Skin epidermis (tissue), 12 donors: Measurements from ENCODE around the gene TBX10.
A peak's percentile ranks its signal among the peaks of the same experiment; 100 is the strongest.
"Not testable (repeated sequence)": the region's sequence is repeated elsewhere in the genome, so short reads cannot be mapped to it uniquely, and the experiment has no call there.

Source experiments
- H3K27ac ChIP-seq, 21 experiments: fragments of 200-600 bp; sonication (generic) in 11 of 21; one replicate each; pipeline ENCODE4 v1.5.0; 2020; ENCODE audit warnings: mild to moderate bottlenecking in 3 of 21, inconsistent platforms in 2 of 21, moderate library complexity in 2 of 21
- H3K4me3 ChIP-seq, 7 experiments: fragments of 200-600 bp; sonication (generic) in 2 of 7; one replicate each; pipeline ENCODE4 v1.5.0; 2020; ENCODE audit warnings: inconsistent platforms in 2 of 7, mild to moderate bottlenecking in 2 of 7, moderate library complexity in 1 of 7

Gene TBX10

DNA sequence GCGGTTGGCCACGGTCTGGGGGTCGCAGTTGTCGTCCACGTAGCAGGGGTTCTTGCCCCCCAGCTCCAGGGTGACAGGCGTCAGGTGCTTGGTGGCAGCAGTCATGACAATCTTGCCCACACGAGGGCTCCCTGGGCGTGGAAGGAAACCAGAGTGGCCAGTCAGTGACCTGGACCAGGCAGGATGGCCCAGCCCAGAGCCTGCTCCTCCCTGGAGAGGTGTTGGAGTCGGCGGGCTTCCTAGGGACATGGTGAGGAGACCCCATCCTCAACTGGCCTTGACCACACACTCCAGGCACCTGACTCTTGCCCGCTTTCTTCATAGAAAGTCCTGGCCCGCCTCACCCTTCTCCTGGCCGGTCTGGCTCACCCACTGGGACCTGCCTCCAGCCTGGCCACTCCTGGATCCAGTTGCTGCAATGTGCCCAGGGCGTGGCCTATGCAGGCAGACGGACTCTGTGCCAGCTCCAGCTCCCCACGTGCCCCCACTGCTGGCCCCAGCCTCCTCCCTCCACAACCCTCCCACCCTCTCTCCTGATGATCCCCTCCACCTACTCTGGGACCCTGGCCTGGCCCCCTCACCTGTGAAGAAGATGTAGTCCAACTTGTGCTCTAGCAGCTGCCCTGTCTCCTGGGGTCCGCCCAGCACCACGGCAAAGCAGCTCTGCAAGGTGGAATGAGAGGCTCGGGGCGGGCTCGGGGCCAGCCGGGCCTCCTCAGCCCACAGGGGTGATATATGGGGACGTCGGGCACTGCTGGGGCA is 26.2 kb upstream of the TBX10 start:
- no peak overlapping the region for H3K4me3 ChIP-seq
- no peak overlapping the region for H3K27ac ChIP-seq

DNA sequence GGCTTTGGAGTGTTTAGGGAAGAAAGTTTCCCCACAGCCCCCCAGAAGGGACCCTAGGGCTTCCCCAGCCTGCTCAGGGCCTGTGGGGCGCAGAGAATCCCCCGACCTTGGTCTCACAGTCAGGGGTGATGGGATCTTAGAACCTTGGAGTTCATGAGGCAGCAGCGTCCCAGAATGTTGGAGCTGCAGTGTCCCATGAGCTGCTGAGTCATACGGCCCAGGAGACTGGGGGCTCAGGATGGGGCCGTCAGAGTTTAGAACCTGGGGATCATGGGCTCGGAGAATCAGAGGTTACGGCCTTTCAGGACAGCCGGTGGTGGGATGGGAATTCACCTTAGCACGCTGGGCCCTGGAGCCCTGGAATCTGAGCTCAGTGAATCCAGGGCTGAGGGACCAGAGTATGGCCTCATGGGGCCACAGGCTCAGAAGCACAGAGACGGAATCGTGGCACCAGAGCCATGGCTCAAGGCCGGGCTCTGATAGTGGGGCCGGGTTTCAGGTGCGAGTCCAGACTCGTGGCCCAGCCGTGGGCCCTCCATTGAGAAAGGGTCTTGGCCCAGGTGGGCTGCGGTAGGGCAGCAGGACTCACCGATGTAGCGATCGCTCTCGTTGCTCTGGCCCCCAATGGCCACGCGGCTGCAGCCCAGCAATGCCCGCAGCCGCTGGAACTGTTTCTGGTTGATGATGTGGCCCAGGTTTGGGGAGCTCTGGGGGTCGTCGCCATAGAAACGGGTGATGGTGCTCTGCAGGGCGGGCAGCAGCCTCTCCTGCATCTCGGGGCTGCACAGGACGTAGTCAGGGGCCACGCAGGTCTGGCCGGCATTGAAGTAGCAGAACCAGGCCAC is 25.4 kb upstream of the TBX10 start:
- no peak overlapping the region for H3K27ac ChIP-seq
- no peak overlapping the region for H3K4me3 ChIP-seq

DNA sequence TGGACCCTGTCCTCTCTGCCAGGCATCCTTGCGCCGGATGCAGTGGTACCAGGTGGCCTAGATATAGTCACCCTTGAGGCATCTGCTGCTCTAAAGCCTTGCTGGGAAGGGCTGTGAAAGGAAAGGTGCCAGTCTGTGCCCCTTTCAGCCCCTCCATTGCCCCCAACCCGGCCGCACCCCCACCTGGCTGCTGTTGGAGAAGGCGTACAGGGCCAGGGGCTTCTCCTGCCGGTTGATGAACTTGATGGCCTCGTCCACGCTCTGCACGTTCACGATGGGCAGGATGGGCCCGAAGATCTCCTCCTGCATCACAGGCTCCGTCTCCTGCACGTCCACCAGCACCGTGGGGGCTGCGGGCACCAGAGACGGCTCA is 24.6 kb upstream of the TBX10 start:
- no peak overlapping the region for H3K27ac ChIP-seq
- H3K4me3 ChIP-seq = no peak overlapping the region

DNA sequence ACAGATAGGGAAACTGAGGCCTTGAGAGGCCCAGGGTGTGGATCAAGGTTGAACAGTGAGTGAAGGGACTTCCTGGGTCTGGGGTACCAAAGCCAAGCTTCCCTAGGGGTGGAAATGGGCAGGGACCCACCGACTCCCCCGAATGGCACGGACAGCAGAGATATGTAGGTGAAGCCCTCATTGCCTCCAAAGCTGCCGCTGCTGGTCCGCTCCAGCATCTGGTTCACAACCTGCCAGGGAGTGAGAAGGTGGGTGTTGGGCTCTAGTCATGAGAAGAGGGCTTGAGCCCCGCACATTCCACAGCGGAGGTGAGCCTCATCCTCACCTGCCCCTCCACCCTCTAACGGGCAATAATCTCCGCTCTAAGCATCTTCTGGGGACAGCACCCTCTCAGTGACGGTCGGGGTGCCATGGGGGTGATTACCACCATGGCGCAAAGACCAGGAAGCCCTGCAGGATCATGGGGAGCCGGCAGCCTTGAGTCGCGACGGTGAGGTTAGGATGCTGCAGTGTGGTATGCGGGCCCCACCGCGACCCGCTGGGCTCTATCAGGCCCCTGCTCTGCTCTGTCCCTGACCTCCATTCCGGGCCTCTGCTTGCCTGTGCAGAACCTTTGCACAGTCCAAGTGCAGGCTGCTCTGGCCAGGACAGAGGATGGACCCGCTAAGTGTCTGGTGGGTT is 24.1 kb upstream of the TBX10 start:
- no peak overlapping the region for H3K4me3 ChIP-seq
- H3K27ac ChIP-seq = no peak overlapping the region

DNA sequence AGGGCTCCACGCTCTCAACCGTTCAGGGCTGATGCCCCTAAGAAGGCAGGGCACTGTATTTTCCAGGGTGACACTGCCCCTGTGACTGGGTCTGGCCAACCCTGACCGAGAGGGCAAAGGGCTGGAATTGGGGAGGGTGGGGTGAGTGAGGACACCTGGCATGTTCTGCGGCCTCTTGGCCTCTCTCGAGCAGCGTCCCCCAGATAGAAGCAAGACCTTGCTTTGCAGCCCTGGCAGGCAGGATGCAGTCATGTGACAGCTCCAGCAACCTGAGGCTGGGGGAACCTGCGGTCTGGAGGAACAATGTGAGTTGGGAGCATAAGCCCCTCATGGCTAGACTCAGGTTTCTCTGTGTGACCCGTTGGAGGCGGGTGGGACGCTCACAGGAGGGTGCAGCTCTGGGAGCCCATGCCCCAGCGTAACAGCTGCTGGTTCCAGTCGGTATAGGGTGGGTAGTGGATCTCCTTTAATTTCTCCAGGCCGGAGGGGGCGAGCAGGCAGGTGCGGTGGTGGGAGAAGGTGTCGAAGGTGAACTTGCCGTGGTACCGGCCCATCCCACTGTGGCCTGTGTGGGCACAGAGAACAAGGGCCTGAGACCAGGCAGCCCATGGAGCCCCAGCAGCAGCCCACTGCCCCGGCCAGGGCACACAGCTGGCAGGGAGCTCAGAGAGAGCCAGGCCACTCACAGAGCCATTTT is 23.4 kb upstream of the TBX10 start:
- no peak overlapping the region for H3K4me3 ChIP-seq
- H3K27ac ChIP-seq = no peak overlapping the region

DNA sequence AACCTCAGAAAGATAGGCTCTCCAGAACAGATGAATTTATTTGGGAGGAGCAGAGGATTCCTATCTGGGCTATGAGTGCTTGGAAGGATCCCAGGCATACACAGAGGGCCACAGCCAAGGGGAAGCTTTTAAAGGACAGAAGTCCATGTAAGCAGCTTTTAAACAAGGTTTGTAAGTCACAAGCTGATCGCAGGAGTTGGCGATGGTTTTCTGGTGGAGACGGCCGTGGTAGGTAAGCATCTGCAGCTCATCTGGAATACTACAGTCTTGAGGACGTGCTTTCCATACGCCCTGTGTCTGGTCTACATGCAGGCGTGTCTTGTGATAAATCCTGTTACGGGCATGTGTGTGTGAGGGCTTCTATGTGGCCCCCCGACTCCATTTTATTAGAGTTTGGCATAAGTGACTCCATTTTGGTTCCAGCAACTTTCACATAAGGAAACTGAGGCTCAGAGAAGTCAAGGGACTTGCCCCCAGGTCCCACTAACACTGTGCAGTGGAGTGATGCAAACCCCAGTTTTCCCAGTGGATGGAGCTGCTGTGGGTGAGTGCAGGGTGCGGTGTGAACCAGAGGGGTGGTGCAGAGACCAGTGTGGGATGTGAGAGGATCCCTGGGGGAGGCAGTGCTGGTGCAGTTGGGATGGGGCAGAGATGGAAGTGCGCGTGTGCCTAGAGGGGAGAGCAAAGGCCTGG is 22.7 kb upstream of the TBX10 start:
- no peak overlapping the region for H3K4me3 ChIP-seq
- H3K27ac ChIP-seq = no peak overlapping the region

DNA sequence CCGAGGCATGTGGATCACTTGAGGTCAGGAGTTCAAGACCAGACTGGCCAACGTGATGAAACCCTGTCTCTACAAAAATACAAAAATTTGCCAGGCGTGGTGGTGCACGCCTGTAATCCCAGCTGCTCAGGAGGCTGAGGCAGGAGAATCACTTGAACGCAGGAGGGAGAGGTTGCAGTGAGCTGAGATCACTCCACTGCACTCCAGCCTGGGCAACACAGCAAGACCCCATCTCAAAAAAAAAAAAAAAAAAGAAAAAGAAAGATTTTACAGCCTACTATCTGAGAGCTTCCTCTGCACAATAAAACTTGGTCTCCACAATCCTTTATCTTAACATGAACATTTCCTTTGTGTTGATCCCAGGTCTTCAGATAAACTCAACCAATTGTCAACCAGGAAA is 21.2 kb upstream of the TBX10 start:
- not testable (repeated sequence) for H3K27ac ChIP-seq, H3K4me3 ChIP-seq

DNA sequence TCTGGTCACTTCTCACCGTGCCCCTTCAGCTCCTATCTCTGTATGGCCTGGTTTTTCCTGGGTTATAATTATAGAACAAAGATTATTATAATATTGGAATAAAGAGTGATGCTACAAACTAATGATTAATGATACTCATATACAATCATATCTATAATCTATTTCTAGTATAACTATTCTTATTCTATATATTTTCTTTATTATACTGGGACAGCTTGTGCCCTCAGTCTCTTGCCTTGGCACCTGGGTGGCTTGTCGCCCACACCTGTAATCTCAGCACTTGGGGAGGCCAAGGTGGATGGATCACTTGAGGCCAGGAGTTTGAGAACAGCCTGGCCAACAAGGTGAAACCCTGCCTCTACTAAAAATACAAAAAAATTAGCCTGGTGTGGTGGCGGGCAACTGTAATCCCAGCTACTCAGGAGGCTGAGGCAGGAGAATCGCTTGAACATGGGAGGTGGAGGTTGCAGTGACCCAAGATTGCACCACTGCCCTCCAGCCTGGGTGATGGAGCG is 20.1 kb upstream of the TBX10 start:
- not testable (repeated sequence) for H3K27ac ChIP-seq, H3K4me3 ChIP-seq

DNA sequence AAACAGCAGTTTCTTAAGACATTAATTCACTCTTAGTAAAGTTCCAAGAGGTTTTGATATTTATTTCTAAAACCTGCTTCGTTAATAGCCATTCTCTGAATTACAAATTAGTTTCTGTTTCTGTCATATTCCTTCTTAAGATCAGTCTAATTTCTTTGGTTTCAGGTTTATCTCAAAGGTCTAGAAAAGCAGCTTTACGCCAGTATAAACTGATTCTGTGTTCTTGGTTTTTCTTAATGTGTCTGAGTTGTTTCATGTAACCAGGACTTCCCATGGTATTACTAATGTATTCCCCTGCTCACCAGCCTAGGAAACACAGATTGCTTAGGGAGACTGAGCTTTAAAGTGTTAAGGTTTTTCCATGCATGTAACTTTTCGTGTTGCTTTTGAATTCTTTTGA is 17.7 kb upstream of the TBX10 start:
- Histone ChIP-seq H3K4me3 (no peak overlapping the region), H3K27ac (peak overlapping the region in 5 of 21 experiments; percentile 2 to 48 (median 17))

DNA sequence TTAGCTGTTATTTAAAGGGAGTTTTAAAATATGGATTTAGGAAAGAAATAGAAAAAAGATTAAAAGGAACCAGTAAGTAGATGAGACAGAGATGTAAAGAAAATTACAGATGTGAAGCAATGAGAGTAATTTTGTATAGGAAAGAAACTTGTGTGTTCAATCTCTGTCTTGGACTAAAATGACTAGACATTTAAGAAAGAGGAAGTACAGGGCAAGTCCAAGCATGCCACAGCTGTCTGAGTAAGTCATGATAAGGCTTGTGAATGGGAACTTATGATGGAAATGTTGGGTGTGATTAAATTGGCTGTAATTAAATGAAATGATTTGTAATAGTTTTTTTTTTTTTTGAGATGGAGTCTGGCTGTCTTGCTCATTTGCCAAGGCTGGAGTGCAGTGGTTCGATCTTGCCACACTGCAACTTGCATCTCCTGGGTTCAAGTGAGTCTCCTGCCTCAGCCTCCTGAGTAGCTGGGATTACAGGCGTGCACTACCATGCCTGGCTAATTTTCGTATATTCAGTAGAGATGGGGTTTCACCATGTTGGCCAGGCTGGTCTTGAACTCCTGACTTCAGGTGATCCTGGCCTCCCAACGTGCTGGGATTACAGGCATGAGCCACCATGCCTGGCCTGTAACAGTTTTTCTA is 16.8 kb upstream of the TBX10 start:
- H3K27ac ChIP-seq = peak overlapping the region in 5 of 21 experiments; percentile 2 to 47 (median 29)
- H3K4me3 ChIP-seq = no peak overlapping the region

DNA sequence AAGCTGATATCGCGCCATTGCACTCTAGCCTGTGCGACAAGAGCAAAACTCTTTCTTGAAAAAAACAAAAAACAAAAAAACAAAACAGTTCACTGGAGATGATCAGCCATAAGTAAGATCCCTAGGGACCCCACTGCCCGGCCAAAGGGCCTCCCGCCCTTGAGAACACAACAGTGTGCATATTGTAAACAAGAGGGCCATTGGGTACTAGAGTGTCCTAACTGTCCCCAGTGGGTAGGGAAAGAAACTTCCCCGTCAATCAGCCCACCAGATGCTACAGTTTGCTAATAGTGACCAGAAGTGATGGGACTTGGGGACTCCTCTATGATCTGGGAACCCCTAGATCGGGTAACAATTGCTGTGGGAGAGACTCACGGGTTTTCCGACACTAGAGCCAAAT is 14.7 kb upstream of the TBX10 start:
- Histone ChIP-seq H3K27ac (no peak overlapping the region), H3K4me3 (no peak overlapping the region)

DNA sequence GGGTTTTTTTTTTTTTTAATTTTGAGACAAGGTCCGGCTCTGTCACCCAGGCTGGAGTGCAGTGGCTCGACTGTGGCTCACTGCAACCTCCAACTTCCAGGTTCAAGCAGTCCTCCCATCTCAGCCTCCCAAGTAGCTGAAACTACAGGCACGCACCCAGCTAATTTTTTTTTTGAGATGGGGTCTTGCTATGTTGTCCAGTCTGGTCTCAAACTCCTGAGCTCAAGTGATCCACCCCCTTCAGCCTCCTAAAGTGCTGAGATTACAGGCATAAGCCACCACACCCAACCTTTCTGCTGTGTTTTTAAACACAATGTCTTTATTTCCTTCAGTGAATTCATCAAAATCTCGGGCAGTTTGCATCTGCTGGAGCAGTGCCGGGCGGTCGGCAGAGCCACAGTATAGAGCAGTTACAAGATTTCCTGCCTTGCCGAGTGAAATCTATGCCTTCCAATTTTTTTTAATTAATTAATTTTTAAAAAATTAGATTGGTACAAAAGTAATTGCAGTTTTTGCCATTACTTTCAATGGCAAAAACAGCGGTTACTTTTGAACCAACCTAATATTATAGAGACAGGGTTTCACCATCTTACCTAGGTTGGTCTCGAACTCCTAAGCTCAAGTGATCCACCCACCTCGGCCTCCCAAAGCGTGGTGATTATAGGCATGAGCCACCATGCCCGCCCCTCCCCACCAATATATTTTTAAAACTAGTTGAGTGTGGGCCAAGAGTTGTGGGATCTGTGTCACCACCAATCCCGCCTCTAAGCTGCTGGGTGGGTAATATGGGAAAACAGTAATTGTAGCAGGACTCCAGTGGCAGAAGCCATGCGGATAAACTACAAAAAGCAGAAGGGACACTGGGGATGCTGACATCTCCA is 13.6 kb upstream of the TBX10 start:
- H3K4me3 ChIP-seq = no peak overlapping the region
- no peak overlapping the region for H3K27ac ChIP-seq

DNA sequence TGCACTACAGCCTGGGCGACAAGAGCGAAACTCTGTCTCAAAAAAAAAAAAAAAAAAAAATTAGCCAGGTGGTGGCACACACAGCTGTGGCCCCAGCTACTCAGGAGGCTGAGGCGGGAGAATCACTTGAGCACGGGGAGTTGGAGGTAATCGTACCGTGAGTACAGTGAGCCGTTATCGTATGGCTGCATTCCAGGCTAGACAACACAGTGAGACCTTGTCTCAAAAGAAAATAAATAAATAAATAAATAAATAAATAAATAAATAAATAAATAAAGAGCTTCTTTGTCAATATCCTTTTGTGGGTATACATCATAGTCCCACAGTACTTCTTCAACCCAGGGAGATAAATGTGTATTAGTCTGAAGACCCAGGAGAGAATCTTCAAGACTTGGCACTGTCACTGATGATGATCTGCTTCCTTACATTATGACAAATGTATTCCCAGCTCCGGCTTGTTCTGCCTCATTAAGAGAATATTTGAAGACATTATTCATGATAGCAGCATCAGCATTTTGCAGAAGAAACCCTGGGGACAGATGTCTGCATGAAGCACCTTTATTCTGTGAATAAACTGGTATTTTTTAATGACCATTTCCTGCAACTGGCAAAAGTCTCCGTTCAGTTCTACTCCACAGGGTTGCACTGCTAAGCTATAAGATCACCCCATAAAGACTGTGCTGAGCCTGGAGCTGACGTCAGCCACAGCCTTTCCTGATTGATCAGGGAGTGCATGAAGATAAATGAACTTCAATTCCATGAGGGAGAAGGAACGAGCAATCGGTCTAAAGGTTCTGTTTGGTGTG is 12.6 kb upstream of the TBX10 start:
- no peak overlapping the region for H3K27ac ChIP-seq
- no peak overlapping the region for H3K4me3 ChIP-seq

DNA sequence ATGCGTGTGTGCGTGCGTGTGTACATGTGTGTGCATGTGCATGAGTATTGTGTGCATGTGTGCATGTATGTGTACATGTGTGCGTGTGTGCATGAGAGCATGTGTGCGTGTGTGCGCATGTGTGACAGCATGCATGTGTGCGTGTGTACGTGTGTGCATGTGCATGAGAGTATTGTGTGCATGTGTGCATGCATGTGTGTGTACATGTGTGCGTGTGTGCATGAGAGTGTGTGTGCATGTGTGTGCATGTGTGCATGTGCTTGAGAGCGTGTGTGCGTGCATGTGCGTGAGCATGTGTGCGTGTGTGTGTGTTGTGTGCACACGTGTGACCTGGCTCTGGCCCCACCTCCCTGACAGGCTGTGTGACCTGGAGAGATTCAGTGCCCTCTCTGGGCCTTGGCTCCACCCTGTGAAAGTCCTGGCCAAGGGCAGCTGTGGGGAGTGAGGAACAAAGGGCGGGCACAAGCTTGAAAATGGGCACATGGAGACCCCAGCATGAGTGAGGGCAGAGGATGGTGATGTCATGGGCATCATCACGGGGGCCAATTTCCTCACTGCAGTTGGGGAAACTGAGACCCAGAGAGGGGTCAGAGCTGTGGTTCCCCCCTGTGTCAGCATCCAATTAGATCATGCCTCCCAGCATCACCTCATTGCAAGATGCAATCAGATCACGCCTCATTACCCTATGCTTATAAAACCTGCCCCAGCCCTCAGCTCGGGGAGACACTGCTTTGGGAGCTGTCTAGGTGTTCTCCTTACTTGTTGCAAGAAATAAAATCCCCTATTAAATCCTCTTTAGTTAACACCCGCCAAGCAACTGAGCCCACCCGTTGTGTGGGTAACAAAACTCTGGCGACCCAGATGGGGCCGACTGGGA is 10.3 kb upstream of the TBX10 start:
- Histone ChIP-seq H3K4me3 (peak overlapping the region in 5 of 7 experiments; percentile 24 to 41 (median 38)), H3K27ac (peak overlapping the region in 11 of 21 experiments; percentile 29 to 89 (median 65))

DNA sequence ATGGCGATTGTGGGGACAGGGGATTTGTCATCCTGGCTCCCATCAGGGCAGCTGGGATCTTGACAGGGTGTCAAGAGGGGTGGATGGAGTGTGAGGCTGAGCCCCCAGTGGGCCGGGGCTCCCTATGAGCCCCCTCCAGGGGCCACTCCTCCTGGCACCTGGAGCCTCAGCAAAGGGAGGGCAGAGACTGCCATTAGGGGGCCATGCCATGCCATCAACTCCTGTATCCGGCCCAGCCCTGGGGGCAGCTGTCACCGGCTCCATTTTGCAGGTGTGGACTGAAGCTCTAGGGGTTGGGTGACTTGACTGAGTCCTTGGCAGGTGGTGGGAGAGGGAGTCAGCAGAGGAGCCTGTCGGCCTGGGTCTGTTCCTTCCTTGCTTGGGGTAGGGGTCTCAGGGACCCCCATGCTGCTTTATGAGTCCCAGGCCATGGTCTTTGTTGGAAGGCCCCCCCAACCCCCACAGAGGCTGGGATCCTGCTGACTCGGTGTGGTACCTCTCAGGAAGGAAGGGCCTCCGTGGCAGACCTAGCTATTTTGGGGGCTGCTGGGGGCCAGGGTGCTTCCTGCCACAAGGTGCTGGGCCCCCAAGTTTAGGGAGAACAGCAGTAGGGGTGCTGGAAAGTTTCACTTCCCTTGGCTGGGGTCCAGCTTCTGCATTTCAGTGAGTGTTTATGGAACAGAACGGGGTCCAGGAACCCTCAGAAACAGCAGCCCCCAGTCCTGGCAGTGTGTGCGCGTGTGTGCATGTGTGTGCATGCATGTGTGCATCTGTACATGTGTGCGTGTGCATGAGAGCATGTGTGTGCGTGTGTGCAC is 9.4 kb upstream of the TBX10 start:
- Histone ChIP-seq H3K27ac (peak overlapping the region in 3 of 21 experiments; percentile 9 to 57 (median 10)), H3K4me3 (no peak overlapping the region)
